ENCODE data around the gene EPHB2.

EPHB2 gene

GRCh38 chr1:22677931-22678896 is 32.4 kb upstream of the EPHB2 start:
- DNase-seq (ENCODE audit: extremely low spot score), result no peak
- CTCF ChIA-PET, result no interaction called here
- TF ChIP-seq, protein P1, sequence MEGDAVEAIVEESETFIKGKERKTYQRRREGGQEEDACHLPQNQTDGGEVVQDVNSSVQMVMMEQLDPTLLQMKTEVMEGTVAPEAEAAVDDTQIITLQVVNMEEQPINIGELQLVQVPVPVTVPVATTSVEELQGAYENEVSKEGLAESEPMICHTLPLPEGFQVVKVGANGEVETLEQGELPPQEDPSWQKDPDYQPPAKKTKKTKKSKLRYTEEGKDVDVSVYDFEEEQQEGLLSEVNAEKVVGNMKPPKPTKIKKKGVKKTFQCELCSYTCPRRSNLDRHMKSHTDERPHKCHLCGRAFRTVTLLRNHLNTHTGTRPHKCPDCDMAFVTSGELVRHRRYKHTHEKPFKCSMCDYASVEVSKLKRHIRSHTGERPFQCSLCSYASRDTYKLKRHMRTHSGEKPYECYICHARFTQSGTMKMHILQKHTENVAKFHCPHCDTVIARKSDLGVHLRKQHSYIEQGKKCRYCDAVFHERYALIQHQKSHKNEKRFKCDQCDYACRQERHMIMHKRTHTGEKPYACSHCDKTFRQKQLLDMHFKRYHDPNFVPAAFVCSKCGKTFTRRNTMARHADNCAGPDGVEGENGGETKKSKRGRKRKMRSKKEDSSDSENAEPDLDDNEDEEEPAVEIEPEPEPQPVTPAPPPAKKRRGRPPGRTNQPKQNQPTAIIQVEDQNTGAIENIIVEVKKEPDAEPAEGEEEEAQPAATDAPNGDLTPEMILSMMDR (IDR thresholded peaks at IDR 0.05; ENCODE audit: control extremely low read depth, extremely low read depth, low read depth, missing control alignments), result no peak
- POLR2A ChIA-PET, result no interaction called here

DNA sequence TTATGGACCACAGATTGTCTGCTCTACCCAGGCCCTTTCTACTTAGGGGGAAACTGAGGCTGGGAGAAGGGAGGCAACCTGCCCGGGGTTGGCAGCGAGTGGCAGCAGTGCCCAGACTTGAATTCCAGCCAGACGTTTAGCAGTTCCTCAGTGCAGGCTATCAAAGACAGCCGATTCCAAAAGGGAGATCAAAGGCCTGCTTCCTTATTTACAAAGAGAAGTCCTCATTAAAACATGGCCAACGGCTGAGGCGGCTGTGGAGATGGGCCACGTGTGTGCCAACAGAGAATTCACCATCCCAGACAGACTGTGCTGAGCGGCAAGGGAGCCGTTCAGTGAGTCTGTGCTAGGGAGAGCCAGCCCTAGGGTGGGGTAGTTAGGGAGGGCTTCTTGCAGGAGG is 29.9 kb upstream of the EPHB2 start:
- ChIA-PET POLR2A (no interaction called here), CTCF (no interaction called here)
- DNase-seq (ENCODE audit: extremely low spot score), result no peak
- TF ChIP-seq, protein P1 (IDR thresholded peaks at IDR 0.05; ENCODE audit: control extremely low read depth, extremely low read depth, low read depth, missing control alignments), result no peak

GRCh38 chr1:22681556-22682276 is 28.9 kb upstream of the EPHB2 start:
- TF ChIP-seq, protein P1 (IDR thresholded peaks at IDR 0.05; ENCODE audit: control extremely low read depth, extremely low read depth, low read depth, missing control alignments), result no peak
- ChIA-PET CTCF (no interaction called here), POLR2A (no interaction called here)
- no peak for DNase-seq (ENCODE audit: extremely low spot score)

GRCh38 chr1:22683547-22683946 is 27.1 kb upstream of the EPHB2 start:
- TF ChIP-seq, protein P1 (IDR thresholded peaks at IDR 0.05; ENCODE audit: control extremely low read depth, extremely low read depth, low read depth, missing control alignments), result no peak
- POLR2A ChIA-PET, result interaction anchor here (0.6 kb wide), 1 partner anchor 9 kb away, joined by 3 read pairs; no protein-coding TSS in a partner anchor
- no peak for DNase-seq (ENCODE audit: extremely low spot score)
- CTCF ChIA-PET, result no interaction called here

GRCh38 chr1:22685591-22686059 is 25.0 kb upstream of the EPHB2 start:
- DNase-seq (ENCODE audit: extremely low spot score), result no peak
- TF ChIP-seq, protein P1 (IDR thresholded peaks at IDR 0.05; ENCODE audit: control extremely low read depth, extremely low read depth, low read depth, missing control alignments), result no peak
- POLR2A ChIA-PET, result no interaction called here
- CTCF ChIA-PET, result no interaction called here

DNA sequence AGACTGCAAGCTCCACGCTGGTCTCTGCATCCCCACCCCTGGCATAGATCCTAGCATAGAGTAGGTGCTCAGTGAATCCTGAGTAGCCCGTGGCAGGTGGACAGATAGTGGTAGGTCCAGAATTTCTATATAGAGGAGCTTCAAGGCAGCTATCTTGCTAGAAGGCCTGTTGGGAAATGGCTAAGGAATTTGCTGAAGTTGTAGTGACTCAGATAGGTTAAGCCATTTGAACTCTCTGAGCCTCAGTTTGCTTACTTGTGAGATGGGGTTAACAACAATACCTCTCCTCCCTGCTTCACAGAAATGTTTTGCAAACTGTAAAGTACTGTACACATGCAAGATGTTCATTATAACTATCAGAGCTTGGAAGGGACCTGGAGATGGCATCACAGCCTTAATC is 23.4 kb upstream of the EPHB2 start:
- no peak for DNase-seq (ENCODE audit: extremely low spot score)
- POLR2A ChIA-PET, result no interaction called here
- TF ChIP-seq, protein P1 (IDR thresholded peaks at IDR 0.05; ENCODE audit: control extremely low read depth, extremely low read depth, low read depth, missing control alignments), result no peak
- CTCF ChIA-PET, result interaction anchor here (1.2 kb wide), 1 partner anchor 202 kb away, joined by 3 read pairs; no protein-coding TSS in a partner anchor
